Measurements from ENCODE around the gene ZNF804A. TPM values are rescaled to one million over a fixed set of nuclear protein-coding genes. Genes with fewer than 3 reads are reported as not detected.

The ZNF804A gene
- polyA plus RNA-seq, 3 donors = 0.83 to 3.7 (median 1.8) TPM

GRCh38 chr2:184830531-184830930, 232.2 kb downstream of the ZNF804A start:
- H3K27me3 ChIP-seq (ENCODE audit: control insufficient read depth in 2 of 2, insufficient read depth in 2 of 2, low read length in 2 of 2) = no peaks in the 10 kb centered on the region
- no peaks in the 10 kb centered on the region for H3K36me3 Mint-ChIP-seq
- no peak overlapping the region for H3K27ac ChIP-seq (ENCODE audit: low read depth in 1 of 2, low read length in 2 of 2)
- no peaks in the 10 kb centered on the region for H3K79me2 ChIP-seq (ENCODE audit: insufficient read depth, low read length)
- no peaks in the 10 kb centered on the region for H3K27me3 Mint-ChIP-seq (ENCODE audit: low read depth in 3 of 3)
- intact Hi-C loops (cut with micrococcal nuclease) = no loop called here
- H2AFZ ChIP-seq (ENCODE audit: insufficient read depth, low read depth, low read length, poor library complexity, severe bottlenecking) = no peak overlapping the region
- no peak overlapping the region for H3K4me3 Mint-ChIP-seq
- DNase-seq = no peak
- no peaks in the 10 kb centered on the region for H3K36me3 ChIP-seq (replicated peaks in 1 of 2; ENCODE audit: control insufficient read depth in 1 of 2, insufficient read depth in 2 of 2, low read length in 2 of 2)
- no peak overlapping the region for H3K4me3 ChIP-seq (replicated peaks in 1 of 3; ENCODE audit: low read depth in 2 of 3, low read length in 3 of 3)
- H3K4me1 Mint-ChIP-seq = no peaks in the 10 kb centered on the region
- H3K27ac Mint-ChIP-seq = no peak overlapping the region
- no peak overlapping the region for H3K4me2 ChIP-seq (replicated peaks; ENCODE audit: extremely low read depth, low read length, poor library complexity, severe bottlenecking)
- H4K20me1 ChIP-seq (ENCODE audit: insufficient read depth, low read length) = no peaks in the 10 kb centered on the region
- H3K9ac ChIP-seq (ENCODE audit: insufficient read depth, low read length, poor library complexity, severe bottlenecking) = no peak overlapping the region
- WGBS (ENCODE audit: insufficient coverage) = 100% methylated on average over 1 of the region's 1 CpG
- no peaks in the 10 kb centered on the region for H3K9me3 Mint-ChIP-seq
- no peak for TF ChIP-seq CTCF (IDR thresholded peaks at IDR 0.05)
- H3K4me1 ChIP-seq (ENCODE audit: control insufficient read depth in 1 of 2, insufficient read depth in 2 of 2, low read length in 2 of 2) = no peaks in the 10 kb centered on the region
- no peaks in the 10 kb centered on the region for H3K9me3 ChIP-seq (replicated peaks in 1 of 2; ENCODE audit: control insufficient read depth in 1 of 2, insufficient read depth in 1 of 2, low read length in 2 of 2)

GRCh38 chr2:184834699-184835397, 236.5 kb downstream of the ZNF804A start:
- TF ChIP-seq CTCF (IDR thresholded peaks at IDR 0.05) = no peak
- no peaks in the 10 kb centered on the region for H3K36me3 ChIP-seq (replicated peaks in 1 of 2; ENCODE audit: control insufficient read depth in 1 of 2, insufficient read depth in 2 of 2, low read length in 2 of 2)
- H3K4me1 ChIP-seq (ENCODE audit: control insufficient read depth in 1 of 2, insufficient read depth in 2 of 2, low read length in 2 of 2) = no peaks in the 10 kb centered on the region
- no peaks in the 10 kb centered on the region for H3K79me2 ChIP-seq (ENCODE audit: insufficient read depth, low read length)
- H3K27ac ChIP-seq (ENCODE audit: low read depth in 1 of 2, low read length in 2 of 2) = no peak overlapping the region
- Mint-ChIP-seq H3K36me3 (no peaks in the 10 kb centered on the region), H3K4me3 (no peak overlapping the region), H3K27ac (no peak overlapping the region), H3K4me1 (no peaks in the 10 kb centered on the region), H3K27me3 (ENCODE audit: low read depth in 3 of 3) (no peaks in the 10 kb centered on the region), H3K9me3 (peaks cover 0 to under 1% (median 0%) of the 10 kb centered on the region in 7 donors)
- H3K27me3 ChIP-seq (ENCODE audit: control insufficient read depth in 2 of 2, insufficient read depth in 2 of 2, low read length in 2 of 2) = no peaks in the 10 kb centered on the region
- no peaks in the 10 kb centered on the region for H4K20me1 ChIP-seq (ENCODE audit: insufficient read depth, low read length)
- no peak overlapping the region for H3K4me3 ChIP-seq (replicated peaks in 1 of 3; ENCODE audit: low read depth in 2 of 3, low read length in 3 of 3)
- H2AFZ ChIP-seq (ENCODE audit: insufficient read depth, low read depth, low read length, poor library complexity, severe bottlenecking) = no peak overlapping the region
- no peaks in the 10 kb centered on the region for H3K9me3 ChIP-seq (replicated peaks in 1 of 2; ENCODE audit: control insufficient read depth in 1 of 2, insufficient read depth in 1 of 2, low read length in 2 of 2)
- no peak for DNase-seq
- no peak overlapping the region for H3K4me2 ChIP-seq (replicated peaks; ENCODE audit: extremely low read depth, low read length, poor library complexity, severe bottlenecking)
- intact Hi-C loops (cut with micrococcal nuclease) = no loop called here
- no peak overlapping the region for H3K9ac ChIP-seq (ENCODE audit: insufficient read depth, low read length, poor library complexity, severe bottlenecking)

Measured in CD14-positive monocyte (primary cell).